ENCODE data around the gene MAPK8.
A peak's percentile ranks its signal among the peaks of the same experiment; 100 is the strongest.
"Not testable (repeated sequence)": the region's sequence is repeated elsewhere in the genome, so short reads cannot be mapped to it uniquely, and the experiment has no call there.

MAPK8 gene

DNA sequence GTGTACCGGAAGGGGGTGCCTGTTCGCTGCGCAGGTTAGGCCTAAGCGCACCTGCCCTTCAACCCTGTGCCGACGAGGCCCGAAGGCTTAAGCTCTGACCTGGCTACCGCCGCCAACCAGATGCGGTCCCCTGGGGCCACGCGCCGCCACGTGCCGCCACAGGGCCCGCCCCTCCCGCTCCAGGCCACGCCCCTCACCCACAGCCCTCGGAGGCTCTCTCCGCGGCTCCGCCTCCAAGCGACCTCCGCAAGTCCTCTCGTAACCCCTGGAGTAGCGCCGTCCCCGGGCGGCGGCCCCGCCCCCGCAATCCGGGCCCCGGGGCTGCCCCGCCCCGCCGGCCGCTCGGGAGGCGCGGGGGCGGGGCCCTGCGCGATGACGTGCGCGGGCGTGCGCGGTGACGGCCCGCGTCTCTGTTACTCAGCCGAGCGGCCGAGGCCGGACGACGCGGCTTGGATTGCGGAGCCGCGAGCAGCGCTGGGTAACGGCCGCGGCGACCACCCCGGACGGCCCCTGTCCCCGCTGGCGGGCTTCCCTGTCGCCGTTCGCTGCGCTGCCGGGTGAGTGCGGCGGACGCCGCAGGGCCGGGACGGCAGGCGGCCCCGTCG, at the start of gene MAPK8:
TSS of gene MAPK8 (plus strand) at position 413 of the 605 bp plus-strand sequence. CDS start 94,984 bp downstream, outside the sequence.
- DNase-seq (ENCODE audit: low read depth), result peak; percentile 85

DNA sequence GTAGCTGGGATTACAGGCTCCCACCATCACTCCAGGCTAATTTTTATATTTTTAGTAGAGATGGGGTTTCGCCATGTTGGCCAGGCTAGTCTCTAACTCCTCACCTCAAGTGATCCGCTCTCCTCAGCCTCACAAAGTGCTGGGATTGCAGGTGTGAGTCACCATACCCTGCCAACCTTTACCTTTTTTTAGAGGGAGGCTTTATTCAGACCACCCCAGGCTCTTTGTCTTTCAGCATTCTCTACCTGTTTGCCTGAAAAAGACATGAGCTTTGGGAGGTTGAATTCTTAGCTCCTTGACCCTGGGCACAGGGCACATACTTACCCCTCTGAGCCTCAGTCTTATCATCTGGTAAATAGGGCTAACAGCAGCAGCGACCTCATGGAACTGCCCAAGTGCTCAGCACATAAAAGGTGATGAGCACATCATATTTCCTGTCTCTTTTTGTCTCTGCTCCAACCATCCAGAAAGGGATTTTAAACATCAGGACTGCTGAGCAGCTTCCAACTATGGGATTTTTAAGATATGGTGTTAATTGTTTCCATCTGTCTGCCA, 49.0 kb upstream of the MAPK8 start:
- DNase-seq (ENCODE audit: low read depth), result no peak

DNA sequence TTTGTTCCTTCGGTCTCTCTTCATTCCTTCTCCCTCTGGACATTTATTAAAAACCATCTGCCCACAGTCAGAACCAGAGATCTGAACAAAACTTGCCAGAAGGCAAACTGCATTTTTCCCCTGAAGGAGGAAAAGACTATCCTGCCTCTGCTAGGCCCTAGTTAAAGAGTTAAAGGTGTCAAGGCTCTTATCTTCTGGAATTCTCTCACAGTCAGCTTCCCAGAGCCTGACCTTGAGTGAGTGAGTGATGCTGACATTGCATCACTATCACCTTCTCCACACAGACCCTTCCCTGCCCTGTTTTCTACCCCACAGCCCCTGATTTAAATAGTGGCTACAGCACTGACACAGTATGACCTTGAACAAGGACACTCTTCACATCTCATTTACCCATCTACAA, 48.4 kb upstream of the MAPK8 start:
- DNase-seq (ENCODE audit: low read depth), result no peak

DNA sequence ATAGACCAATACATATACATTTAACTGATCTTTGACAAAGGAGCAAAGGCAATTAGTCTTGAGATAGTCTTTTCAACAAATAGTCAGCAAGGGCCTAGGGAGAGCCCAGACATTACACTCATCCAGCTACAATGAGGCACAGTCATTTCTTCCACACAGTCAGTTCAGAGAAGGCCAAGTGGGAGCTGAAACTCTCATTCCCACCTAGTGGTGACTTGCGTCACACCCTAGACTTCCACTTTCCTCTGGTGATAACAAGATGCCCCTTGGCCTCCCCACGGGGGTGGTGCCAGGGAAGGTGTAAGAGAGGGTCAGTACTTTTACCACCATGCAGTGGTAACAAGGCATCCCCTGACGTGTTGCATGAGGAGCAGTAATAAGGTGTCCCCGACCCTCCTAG, 39.9 kb upstream of the MAPK8 start:
- no peak for DNase-seq (ENCODE audit: low read depth)

DNA sequence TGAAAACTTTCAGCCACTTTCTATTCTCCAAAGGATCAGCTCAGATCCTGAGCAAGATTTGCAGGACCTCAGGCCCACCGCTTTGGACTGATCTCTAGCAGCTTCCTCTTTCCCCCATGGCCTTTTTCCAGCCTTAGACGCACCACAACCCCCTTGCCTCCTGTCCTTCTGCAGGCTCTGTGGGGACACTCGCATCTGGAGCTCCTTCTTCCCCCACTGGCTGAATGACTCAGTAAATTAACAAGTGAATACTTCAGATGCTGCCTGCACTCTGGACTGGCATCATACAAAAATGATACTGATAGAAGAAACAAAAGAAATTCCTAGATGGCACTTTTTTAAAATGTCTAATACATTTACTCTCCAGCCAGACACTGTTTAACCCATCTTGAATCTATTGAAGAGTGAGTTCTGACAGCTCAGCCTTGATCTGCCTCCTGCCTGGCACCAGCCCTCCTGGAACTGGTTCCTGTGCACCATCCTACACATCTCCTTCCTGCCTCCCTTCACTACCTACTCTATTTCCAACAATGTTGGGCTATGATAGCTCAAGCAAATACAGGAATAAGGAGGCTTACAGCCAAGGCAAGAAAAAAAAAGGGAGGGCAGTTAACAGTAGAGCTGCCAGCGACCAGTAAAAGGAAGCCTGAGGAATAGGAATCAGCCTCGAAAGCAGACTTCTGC, 35.3 kb upstream of the MAPK8 start:
- DNase-seq (ENCODE audit: low read depth), result no peak

DNA sequence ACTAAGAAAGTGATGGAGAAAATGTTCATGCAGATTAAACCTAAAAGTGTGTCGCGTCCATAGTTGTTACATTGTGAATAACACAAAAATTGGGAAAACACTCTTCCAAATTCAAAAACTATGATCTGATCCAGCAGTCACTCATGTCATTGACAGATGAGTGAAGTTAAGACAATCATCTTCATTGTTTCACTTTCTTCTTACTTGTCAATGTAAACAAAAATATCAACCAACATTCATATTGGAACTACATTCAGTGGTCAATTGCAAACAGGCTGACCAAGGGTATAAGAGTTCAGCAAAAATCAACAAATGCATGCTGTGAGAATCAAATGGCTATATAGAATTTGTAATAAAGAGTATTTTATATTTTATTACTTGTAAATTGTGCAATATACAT, 33.8 kb upstream of the MAPK8 start:
- no peak for DNase-seq (ENCODE audit: low read depth)

DNA sequence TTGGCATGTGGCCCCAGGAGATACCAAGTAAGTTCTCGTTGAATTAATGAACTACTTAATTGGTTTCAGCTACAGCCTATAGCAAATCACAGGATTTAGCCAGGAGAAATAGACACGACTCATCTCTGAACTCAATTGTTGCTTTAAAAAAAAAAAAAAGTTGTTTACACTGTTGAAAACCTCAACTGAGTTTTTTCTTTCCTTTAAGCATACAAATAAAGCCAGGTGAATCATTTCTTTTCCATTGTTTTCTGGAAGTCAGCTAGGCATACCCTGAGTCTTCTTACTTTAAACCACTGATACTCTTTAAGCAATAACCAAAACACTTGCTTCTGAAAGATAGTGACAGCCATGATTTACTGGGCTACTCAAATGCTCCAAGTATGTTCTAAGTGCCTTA, 32.7 kb upstream of the MAPK8 start:
- DNase-seq (ENCODE audit: low read depth), result no peak

DNA sequence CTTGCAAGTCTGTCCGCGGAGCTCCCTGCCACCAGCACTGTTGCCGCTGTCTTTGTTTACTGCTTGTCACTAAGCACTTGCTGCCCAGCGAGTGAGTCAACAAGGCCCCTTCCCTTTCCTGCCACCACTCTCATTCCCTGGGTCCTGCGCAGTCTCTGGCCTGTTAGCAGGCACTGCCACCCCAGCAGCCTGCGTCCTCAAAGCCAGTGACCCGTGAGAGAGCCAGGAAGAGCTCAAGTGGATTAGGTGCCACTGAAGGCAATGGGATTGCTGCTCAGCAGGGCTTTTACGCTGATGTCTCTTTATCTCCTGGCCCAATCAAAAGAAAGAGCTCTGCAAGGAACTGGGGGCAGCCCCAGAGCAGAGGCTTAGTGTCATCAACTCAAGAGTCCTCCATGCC, 31.8 kb upstream of the MAPK8 start, which contains the start of gene FRMPD2:
TSS of gene FRMPD2 (minus strand) at position 61 of the 400 bp plus-strand sequence. CDS start 129 bp downstream, outside the sequence.
- DNase-seq (ENCODE audit: low read depth), result no peak

DNA sequence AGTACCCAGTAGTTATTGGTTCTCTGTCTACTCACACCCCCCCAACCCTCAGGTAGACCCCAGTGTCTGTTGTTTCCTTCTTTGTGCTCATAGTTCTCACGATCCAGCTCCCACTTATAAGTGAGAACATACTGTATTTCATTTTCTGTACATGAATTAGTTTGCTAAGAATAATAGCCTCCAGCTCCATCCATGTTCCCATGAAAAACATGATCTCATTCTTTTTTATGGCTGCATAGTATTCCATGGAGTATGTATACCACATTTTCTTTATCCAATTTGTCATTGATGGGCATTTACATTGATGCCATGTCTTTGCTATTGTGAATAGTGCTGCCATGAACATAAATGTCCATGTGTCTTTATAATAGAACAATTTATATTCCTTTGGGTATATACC, 29.4 kb upstream of the MAPK8 start:
- no peak for DNase-seq (ENCODE audit: low read depth)

DNA sequence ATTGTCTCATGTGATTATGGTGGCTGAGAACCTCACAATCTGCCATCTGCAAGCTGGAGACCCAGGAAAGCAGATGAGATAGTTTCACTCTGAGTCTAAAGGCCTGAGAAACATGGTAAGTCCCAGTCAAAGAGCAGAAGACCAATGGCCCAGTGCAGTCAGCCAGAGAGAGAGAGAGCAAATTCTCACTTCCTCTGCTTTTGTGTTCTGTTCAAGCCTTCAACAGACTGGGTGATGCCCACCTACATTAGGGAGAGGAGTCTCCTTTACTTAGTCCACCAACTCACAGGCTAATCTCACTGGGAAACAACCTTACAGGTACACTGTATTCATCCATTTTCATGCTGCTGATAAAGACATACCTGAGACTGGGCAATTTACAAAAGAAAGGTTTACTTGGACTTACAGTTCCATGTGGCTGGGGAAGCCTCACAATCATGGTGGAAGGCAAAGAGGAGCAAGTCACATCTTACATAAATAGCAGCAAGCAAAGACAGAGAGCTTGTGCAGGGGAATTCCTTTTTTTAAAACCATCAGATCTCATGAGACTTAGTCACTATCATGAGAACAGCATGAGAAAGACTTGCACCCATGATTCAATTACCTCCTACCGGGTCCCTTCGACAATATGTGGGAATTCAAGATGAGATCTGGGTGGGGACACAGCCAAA, 27.3 kb upstream of the MAPK8 start:
- no peak for DNase-seq (ENCODE audit: low read depth)

DNA sequence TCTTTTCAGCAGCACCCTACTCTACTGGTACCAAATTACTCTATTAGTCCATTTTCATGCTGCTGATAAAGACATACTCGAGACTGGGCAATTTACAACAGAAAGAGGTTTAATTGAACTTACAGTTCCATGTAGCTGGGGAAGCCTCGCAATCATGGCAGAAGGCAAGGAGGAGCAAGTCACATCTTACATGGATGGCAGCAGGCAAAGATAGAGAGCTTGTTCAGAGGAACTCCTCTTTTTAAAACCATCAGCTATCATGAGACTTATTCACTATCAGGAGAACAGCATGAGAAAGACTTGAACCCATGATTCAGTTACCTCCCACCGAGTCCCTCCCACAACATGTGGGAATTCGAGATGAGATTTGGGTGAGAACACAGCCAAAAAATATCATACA, 24.8 kb upstream of the MAPK8 start:
- DNase-seq (ENCODE audit: low read depth), result not testable (repeated sequence)

DNA sequence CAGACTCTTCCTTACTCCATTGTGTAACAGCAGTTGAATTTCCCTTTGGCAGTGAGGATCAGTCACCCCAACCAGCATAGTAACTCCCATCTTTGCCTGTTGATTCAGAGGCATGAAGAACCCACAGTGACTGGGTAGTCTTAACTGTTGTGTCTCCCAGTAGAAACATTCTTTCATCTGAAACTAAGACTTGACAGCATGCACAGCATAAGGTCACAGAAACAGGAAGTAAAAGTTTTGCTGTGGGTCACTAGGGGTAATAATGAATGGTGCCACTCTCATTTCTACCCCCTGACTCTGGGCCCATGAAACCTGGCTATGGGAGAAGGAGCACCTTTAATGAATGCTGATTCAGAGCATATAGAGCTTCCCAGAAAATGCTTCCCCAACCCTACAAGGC, 23.6 kb upstream of the MAPK8 start:
- DNase-seq (ENCODE audit: low read depth), result no peak

DNA sequence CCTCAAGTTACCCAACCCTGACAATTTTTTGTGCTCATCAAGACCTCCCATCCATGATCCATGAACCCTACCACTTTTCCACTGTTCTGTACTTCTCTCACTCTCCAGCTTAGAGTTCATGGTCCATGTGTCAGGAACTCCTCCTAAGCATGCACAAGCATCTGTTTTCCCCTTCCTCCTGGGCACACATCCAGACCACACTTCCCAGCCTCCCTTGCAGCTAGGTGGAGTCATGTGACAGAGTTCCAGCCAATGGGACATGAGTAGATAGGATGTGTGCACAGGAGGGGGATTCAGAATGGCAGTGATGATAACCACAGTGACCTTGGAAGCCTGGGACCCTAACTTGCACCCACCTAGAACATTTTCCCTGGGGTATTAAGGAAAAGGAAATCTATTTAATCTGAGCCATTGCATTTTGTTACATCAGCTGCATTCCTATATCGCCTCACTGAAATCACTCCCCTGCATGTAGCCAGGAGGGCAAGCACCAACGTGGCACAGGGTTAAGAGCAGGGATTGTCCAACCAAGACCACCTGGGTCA, 22.4 kb upstream of the MAPK8 start:
- no peak for DNase-seq (ENCODE audit: low read depth)

DNA sequence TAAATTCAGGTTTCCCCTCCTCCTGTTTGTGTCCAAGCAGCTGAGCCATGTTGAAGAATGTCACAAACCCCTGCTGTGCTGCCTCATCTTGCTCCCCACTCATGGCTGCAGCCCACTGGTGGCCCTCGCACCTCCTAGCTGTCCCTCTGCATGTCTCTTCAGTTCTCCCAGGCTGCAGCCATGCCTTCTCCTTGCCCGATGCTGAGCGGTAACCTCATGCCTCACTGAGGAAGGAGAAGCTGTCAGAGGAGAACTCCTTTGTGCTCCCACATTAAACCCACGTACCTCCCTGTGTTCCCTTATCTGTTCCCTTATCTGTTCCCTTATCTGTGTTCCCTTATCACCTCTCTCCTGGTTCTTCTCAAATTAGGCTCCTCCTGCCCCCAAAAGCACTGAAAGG, 21.7 kb upstream of the MAPK8 start:
- DNase-seq (ENCODE audit: low read depth), result no peak

DNA sequence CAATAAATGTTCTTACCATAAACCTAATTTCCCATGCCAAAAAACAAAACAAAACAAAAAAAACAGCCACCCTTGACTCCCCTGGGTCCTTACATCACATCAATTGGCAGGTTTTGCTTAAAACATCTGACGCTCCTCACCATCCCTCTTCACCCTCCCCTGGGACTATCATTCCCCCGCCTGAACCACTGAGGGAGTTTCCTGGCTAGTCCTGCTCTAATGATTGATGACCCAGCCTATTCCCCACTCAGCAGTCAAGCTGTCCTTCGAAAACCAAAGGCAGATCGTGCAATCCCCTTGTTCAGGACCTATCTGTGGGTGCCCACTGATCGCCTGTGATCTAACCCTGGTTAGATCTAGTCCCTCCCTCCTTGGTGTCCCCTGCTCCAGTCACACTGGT, 20.8 kb upstream of the MAPK8 start:
- DNase-seq (ENCODE audit: low read depth), result no peak

DNA sequence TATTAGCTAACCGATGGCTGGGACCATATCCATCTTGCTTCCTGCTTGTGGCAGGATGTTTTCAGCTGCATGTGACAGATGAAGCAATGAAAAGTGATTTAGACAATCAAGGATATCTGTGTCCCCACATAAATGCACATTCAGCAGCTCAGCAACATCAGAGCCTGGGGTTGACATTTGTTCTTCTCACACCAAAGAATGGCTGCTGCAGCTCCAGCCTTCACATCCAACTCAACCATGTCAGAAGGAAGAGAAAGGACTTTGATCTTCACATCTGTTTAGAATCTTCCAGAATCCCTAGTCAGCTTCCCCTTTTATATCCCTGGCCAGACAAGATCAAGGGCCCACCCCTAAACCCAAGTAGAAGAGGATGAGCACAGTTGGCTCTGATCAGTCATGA, 20.1 kb upstream of the MAPK8 start:
- DNase-seq (ENCODE audit: low read depth), result no peak

DNA sequence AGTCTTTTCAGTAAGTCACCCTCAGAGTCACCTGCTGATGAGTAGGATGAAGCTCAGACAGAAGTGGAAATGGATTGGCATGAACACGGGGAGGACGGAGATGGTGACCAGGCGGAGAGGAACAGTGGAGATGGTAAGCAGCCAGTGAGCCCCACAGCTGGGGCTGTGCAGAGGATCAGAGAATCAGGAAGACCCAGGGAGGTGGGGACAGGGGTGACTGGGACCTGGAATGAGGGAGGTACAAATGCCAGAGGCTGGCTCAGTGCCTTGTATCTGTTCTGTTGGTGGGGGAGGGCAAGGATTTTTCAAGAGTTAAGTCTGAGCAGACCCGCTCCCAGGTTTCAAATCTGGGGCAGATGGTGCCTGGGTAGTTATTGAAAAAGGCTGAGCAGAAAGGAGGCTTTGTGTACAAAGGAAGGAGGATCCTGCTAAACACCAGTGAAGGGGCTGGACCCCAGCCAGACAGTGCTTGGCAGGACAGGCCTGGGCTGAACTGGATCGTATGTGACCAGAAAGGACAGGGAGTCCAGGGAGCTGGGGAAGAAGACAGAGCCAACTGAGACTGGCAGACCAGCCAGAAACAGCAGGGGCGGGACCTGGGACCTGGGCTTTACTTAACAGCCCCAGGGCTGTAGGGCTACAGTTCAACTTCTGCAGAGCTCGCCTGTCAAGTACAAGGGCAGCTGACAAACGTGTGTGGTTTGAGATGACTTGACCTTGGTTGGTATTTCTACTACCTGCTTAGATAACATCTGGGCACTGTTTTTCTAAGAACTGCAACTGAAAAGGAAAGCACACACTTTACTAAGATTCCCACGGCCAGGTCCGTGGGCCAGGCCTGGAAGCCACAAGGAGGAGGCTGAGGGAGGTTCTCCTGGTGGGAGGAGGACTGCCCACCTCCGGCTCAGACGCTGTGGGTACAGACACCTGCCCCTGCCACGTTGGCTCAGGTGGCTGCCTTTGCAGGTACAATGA, 18.8 kb upstream of the MAPK8 start:
- DNase-seq (ENCODE audit: low read depth), result no peak

DNA sequence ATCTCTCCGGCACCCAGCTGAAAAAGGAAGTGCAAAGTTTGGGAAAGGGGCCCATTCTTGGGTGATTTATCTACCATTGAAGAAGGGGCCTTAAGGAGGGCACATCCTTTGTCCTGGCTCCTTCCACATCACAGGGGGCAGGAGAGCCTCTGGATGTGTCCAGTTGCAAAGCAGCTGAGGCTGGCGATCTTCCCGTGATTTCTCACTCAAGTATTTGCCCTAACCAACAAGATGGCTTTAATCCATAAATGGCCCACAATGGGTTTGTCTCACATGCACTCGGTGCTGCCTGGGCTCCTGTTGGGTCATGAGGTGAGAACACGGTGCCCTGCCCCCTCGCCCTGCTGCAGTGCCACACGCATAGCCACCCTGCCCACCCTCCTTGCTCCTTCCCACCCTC, 17.8 kb upstream of the MAPK8 start:
- no peak for DNase-seq (ENCODE audit: low read depth)

DNA sequence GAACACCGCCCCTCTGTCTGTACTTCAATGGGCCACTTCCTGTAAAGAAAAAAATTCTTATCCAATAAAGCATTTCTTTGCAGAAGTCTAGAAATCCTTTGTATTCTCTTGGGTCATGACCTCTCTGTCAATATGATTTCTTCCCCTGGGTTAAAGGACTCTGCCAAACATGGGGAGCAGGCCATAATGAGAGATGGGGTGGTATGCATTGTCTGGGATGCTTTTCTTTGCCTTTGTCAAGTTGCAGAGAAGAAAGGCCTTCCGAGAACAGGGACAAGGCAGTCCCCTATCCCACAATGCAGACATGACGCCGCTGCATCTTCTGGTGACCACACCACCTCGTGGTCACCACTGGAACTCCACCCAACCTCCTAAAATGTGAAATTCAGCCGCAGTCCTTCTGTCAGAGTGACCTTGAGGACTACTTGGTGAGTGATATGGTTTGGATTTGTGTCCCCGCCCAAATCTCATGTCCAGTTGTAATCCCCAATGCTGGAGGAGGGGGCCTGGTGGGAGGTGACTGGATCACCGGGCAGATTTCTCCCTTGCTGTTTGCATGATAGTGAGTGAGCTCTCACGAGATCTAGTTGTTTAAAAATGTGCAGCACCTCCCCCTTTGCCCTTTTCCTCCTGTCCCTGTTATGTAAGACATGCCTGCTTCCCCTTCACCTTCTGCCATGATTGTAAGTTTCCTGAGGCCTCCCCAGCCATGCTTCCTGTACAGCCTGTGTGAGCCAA, 16.8 kb upstream of the MAPK8 start:
- peak; percentile 27 for DNase-seq (ENCODE audit: low read depth)

DNA sequence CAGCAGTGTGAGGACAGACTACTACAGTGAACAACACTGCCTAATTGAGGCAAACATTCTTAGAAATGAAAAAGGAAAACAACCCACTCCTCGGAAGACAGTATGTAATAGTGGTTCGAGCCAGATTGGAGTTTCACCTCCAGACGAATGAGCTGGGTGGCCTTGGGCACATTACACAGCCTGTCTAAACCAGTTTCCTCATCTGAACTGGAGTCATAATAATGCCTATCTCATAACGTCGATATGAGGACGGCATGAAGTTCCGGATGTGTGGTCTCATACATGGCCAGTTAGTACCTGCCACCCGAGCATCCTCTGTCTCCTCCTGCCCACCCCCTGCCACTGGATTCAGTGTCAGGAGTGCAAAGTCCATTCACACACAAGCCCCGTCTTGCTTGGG, 16.2 kb upstream of the MAPK8 start:
- no peak for DNase-seq (ENCODE audit: low read depth)

DNA sequence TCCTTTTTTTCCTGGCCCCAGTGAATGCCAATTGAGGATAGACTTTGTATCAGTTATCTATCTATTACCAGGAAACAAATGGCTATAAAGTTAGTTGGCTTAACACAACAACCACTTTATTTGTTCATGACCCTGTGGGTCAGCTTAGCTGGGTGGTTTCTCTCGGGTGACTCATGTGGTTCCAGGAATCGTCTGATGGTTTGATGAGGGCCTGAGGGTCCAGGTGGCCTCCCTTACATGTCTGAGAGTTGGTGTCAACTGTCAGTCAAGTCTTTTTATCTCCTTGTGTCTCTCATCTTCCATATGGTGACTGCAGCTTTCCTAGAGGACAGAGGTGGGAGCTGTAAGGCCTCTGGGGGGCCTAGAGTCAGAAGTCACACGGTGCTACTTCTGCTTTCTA, 15.3 kb upstream of the MAPK8 start:
- DNase-seq (ENCODE audit: low read depth), result no peak

Measured in activated T-cell treated with anti-CD3 and anti-CD28 coated beads for 1 hour (primary cell).